Measurements from ENCODE around the gene DIP2B.

The DIP2B gene

GRCh38 chr12:50665170-50665569 is 160.4 kb downstream of the DIP2B start:
- no peak for TF ChIP-seq CTCF (IDR thresholded peaks at IDR 0.05; ENCODE audit: insufficient read depth, low read depth, low read length, missing control alignments)
- no peak for DNase-seq (ENCODE audit: low read depth)
- no peak overlapping the region for H3K4me3 ChIP-seq (ENCODE audit: low read length)

GRCh38 chr12:50665609-50666008 is 160.8 kb downstream of the DIP2B start:
- no peak overlapping the region for H3K4me3 ChIP-seq (ENCODE audit: low read length)
- no peak for DNase-seq (ENCODE audit: low read depth)
- TF ChIP-seq CTCF (IDR thresholded peaks at IDR 0.05; ENCODE audit: insufficient read depth, low read depth, low read length, missing control alignments), result no peak

- TF ChIP-seq CTCF (IDR thresholded peaks at IDR 0.05; ENCODE audit: insufficient read depth, low read depth, low read length, missing control alignments), result no peak
- DNase-seq (ENCODE audit: low read depth), result no peak
- H3K4me3 ChIP-seq (ENCODE audit: low read length), result no peak overlapping the region
These were observed 161.2 kb downstream of the DIP2B start for GRCh38 chr12:50666023-50666422.

- no peak overlapping the region for H3K4me3 ChIP-seq (ENCODE audit: low read length)
- no peak for DNase-seq (ENCODE audit: low read depth)
- no peak for TF ChIP-seq CTCF (IDR thresholded peaks at IDR 0.05; ENCODE audit: insufficient read depth, low read depth, low read length, missing control alignments)
These were observed 167.4 kb downstream of the DIP2B start for GRCh38 chr12:50672158-50672557.

GRCh38 chr12:50676756-50677155 is 172.0 kb downstream of the DIP2B start:
- no peak for TF ChIP-seq CTCF (IDR thresholded peaks at IDR 0.05; ENCODE audit: insufficient read depth, low read depth, low read length, missing control alignments)
- H3K4me3 ChIP-seq (ENCODE audit: low read length), result no peak overlapping the region
- no peak for DNase-seq (ENCODE audit: low read depth)

- no peak overlapping the region for H3K4me3 ChIP-seq (ENCODE audit: low read length)
- DNase-seq (ENCODE audit: low read depth), result no peak
- no peak for TF ChIP-seq CTCF (IDR thresholded peaks at IDR 0.05; ENCODE audit: insufficient read depth, low read depth, low read length, missing control alignments)
These were observed 173.1 kb downstream of the DIP2B start for GRCh38 chr12:50677858-50678257.

GRCh38 chr12:50678650-50679365 is 174.0 kb downstream of the DIP2B start:
- no peak for DNase-seq (ENCODE audit: low read depth)
- TF ChIP-seq CTCF (IDR thresholded peaks at IDR 0.05; ENCODE audit: insufficient read depth, low read depth, low read length, missing control alignments), result no peak

More at GRCh38 chr12:50678650-50679365, 174.0 kb downstream of the DIP2B start:
- no peak overlapping the region for H3K4me3 ChIP-seq (ENCODE audit: low read length)

Measured in epithelial cell of esophagus (primary cell).